Measurements from ENCODE around the gene UBE2L5. TPM values are rescaled to one million over a fixed set of nuclear protein-coding genes. Genes with fewer than 3 reads are reported as not detected.

Gene UBE2L5
- total and polyA plus RNA-seq, 4 experiments from 2014 or later: not detected

- peaks cover 23% of the 10 kb centered on the region for H3K4me1 ChIP-seq (ENCODE audit: insufficient read depth, low read length)
- no peaks in the 10 kb centered on the region for H3K27me3 ChIP-seq (ENCODE audit: insufficient read depth, low read length)
- no peak overlapping the region for H3K27ac ChIP-seq (ENCODE audit: low read depth, low read length)
- H3K4me1 Mint-ChIP-seq: peaks cover 18 to 55% (median 40%) of the 10 kb centered on the region in 4 donors
- POLR2A ChIA-PET (ENCODE audit: partially characterized antibody): interaction anchor here (0.6 to 2.9 kb wide), 4 partner anchors 36 to 52 kb away, joined by 3 to 9 read pairs (median 4); no protein-coding TSS in a partner anchor
- H3K4me3 ChIP-seq (ENCODE audit: low read length in 2 of 2): no peak overlapping the region
- no peaks in the 10 kb centered on the region for H3K27me3 Mint-ChIP-seq
- intact Hi-C loops (cut with micrococcal nuclease): no loop called here
- no peaks in the 10 kb centered on the region for H3K9me3 Mint-ChIP-seq
- H3K27ac Mint-ChIP-seq: peak overlapping the region in 4 of 7 donors; percentile 24 to 81 (median 67)
- no peaks in the 10 kb centered on the region for H3K36me3 ChIP-seq (ENCODE audit: insufficient read depth, low read length)
- no peak for DNase-seq
- CTCF ChIA-PET (ENCODE audit: partially characterized antibody): interaction anchor here (1.1 to 9.8 kb wide), 2 partner anchors 19 to 40 kb away, joined by 4 to 103 read pairs; no protein-coding TSS in a partner anchor
- H3K4me3 Mint-ChIP-seq: no peak overlapping the region
- no peaks in the 10 kb centered on the region for H3K36me3 Mint-ChIP-seq
- H3K9me3 ChIP-seq (ENCODE audit: control insufficient read depth in 1 of 2, low read length in 2 of 2): no peaks in the 10 kb centered on the region
Measured at GRCh38 chr13:30412346-30412745, 9.9 kb upstream of the UBE2L5 start.

- Histone ChIP-seq H3K9me3 (ENCODE audit: control insufficient read depth in 1 of 2, low read length in 2 of 2) (no peaks in the 10 kb centered on the region), H3K4me3 (ENCODE audit: low read length in 2 of 2) (no peak overlapping the region), H3K36me3 (ENCODE audit: insufficient read depth, low read length) (no peaks in the 10 kb centered on the region), H3K27ac (ENCODE audit: low read depth, low read length) (no peak overlapping the region), H3K27me3 (ENCODE audit: insufficient read depth, low read length) (no peaks in the 10 kb centered on the region), H3K4me1 (ENCODE audit: insufficient read depth, low read length) (peaks cover 15% of the 10 kb centered on the region)
- peak overlapping the region in 1 of 7 donors; percentile 73 for H3K27ac Mint-ChIP-seq
- no peak for DNase-seq
- no peaks in the 10 kb centered on the region for H3K27me3 Mint-ChIP-seq
- POLR2A ChIA-PET (ENCODE audit: partially characterized antibody): interaction anchor here (0.9 to 2.9 kb wide), 3 partner anchors 8 to 41 kb away, joined by 4 to 9 read pairs (median 4); partner anchors contain the start of gene UBE2L5
- no peaks in the 10 kb centered on the region for H3K9me3 Mint-ChIP-seq
- H3K4me3 Mint-ChIP-seq: no peak overlapping the region
- H3K4me1 Mint-ChIP-seq: peaks cover 16 to 42% (median 32%) of the 10 kb centered on the region in 4 donors
- H3K36me3 Mint-ChIP-seq: no peaks in the 10 kb centered on the region
- CTCF ChIA-PET (ENCODE audit: partially characterized antibody): interaction anchor here (0.9 to 9.8 kb wide), 2 partner anchors 11 to 41 kb away, joined by 3 to 103 read pairs; no protein-coding TSS in a partner anchor
- intact Hi-C loops (cut with micrococcal nuclease): no loop called here
Measured at GRCh38 chr13:30413842-30414241, 8.5 kb upstream of the UBE2L5 start.

- Mint-ChIP-seq H3K27ac (peak overlapping the region in 4 of 7 donors; percentile 28 to 85 (median 64)), H3K9me3 (no peaks in the 10 kb centered on the region), H3K36me3 (no peaks in the 10 kb centered on the region), H3K4me1 (peaks cover 8 to 31% (median 23%) of the 10 kb centered on the region in 4 donors), H3K4me3 (peak overlapping the region in 6 of 8 donors; percentile 10 to 51 (median 42)), H3K27me3 (no peaks in the 10 kb centered on the region)
- no peaks in the 10 kb centered on the region for H3K36me3 ChIP-seq (ENCODE audit: insufficient read depth, low read length)
- intact Hi-C loops (cut with micrococcal nuclease): no loop called here
- no peaks in the 10 kb centered on the region for H3K9me3 ChIP-seq (ENCODE audit: control insufficient read depth in 1 of 2, low read length in 2 of 2)
- H3K4me3 ChIP-seq (ENCODE audit: low read length in 2 of 2): no peak overlapping the region
- peak in 2 of 5 donors; percentile 30 to 50 for DNase-seq
- ChIA-PET POLR2A (ENCODE audit: partially characterized antibody) (interaction anchor here (0.7 to 2.4 kb wide), 4 partner anchors 20 to 50 kb away, joined by 3 to 10 read pairs (median 6); partner anchors contain the start of gene HMGB1), CTCF (ENCODE audit: partially characterized antibody) (interaction anchor here (0.5 to 3.5 kb wide), 3 partner anchors 9 to 41 kb away, joined by 3 to 19 read pairs (median 3); no protein-coding TSS in a partner anchor)
- H3K27ac ChIP-seq (ENCODE audit: low read depth, low read length): no peak overlapping the region
- H3K4me1 ChIP-seq (ENCODE audit: insufficient read depth, low read length): peaks cover 9% of the 10 kb centered on the region
- no peaks in the 10 kb centered on the region for H3K27me3 ChIP-seq (ENCODE audit: insufficient read depth, low read length)
Measured at GRCh38 chr13:30415430-30416030, 6.8 kb upstream of the UBE2L5 start.

GRCh38 chr13:30416471-30416870 is 5.8 kb upstream of the UBE2L5 start:
- peak overlapping the region in 1 of 8 donors; percentile 11 for H3K4me3 Mint-ChIP-seq
- Histone ChIP-seq H3K4me1 (ENCODE audit: insufficient read depth, low read length) (peaks cover 16% of the 10 kb centered on the region), H3K9me3 (ENCODE audit: control insufficient read depth in 1 of 2, low read length in 2 of 2) (no peaks in the 10 kb centered on the region), H3K4me3 (ENCODE audit: low read length in 2 of 2) (no peak overlapping the region), H3K36me3 (ENCODE audit: insufficient read depth, low read length) (no peaks in the 10 kb centered on the region), H3K27me3 (ENCODE audit: insufficient read depth, low read length) (no peaks in the 10 kb centered on the region), H3K27ac (ENCODE audit: low read depth, low read length) (no peak overlapping the region)
- H3K36me3 Mint-ChIP-seq: no peaks in the 10 kb centered on the region
- intact Hi-C loops (cut with micrococcal nuclease): no loop called here
- H3K4me1 Mint-ChIP-seq: peaks cover 14 to 38% (median 30%) of the 10 kb centered on the region in 4 donors
- no peak overlapping the region for H3K27ac Mint-ChIP-seq
- ChIA-PET POLR2A (ENCODE audit: partially characterized antibody) (interaction anchor here (0.6 to 2.4 kb wide), 4 partner anchors 21 to 195 kb away, joined by 3 to 10 read pairs (median 6); partner anchors contain the start of gene HMGB1), CTCF (ENCODE audit: partially characterized antibody) (interaction anchor here (3.5 kb wide), 1 partner anchor 9 kb away, joined by 19 read pairs; no protein-coding TSS in a partner anchor)
- no peaks in the 10 kb centered on the region for H3K9me3 Mint-ChIP-seq
- H3K27me3 Mint-ChIP-seq: no peaks in the 10 kb centered on the region
- no peak for DNase-seq

GRCh38 chr13:30418075-30418716 is 4.1 kb upstream of the UBE2L5 start:
- Histone ChIP-seq H3K27me3 (ENCODE audit: insufficient read depth, low read length) (no peaks in the 10 kb centered on the region), H3K27ac (ENCODE audit: low read depth, low read length) (no peak overlapping the region), H3K4me1 (ENCODE audit: insufficient read depth, low read length) (peaks cover 24% of the 10 kb centered on the region), H3K4me3 (ENCODE audit: low read length in 2 of 2) (no peak overlapping the region), H3K9me3 (ENCODE audit: control insufficient read depth in 1 of 2, low read length in 2 of 2) (no peaks in the 10 kb centered on the region), H3K36me3 (ENCODE audit: insufficient read depth, low read length) (no peaks in the 10 kb centered on the region)
- H3K4me1 Mint-ChIP-seq: peaks cover 18 to 40% (median 30%) of the 10 kb centered on the region in 4 donors
- no peak overlapping the region for H3K4me3 Mint-ChIP-seq
- intact Hi-C loops (cut with micrococcal nuclease): no loop called here
- H3K27ac Mint-ChIP-seq: peak overlapping the region in 3 of 7 donors; percentile 1 to 85 (median 27)
- no peak for DNase-seq
- H3K9me3 Mint-ChIP-seq: no peaks in the 10 kb centered on the region
- ChIA-PET CTCF (ENCODE audit: partially characterized antibody) (interaction anchor here (0.9 to 3.5 kb wide), 4 partner anchors 10 to 285 kb away, joined by 3 to 19 read pairs (median 8); partner anchors contain the start of gene KATNAL1), POLR2A (ENCODE audit: partially characterized antibody) (interaction anchor here (0.6 to 2.8 kb wide), 7 partner anchors 24 to 73 kb away, joined by 3 to 15 read pairs (median 5); no protein-coding TSS in a partner anchor)
- H3K27me3 Mint-ChIP-seq: no peaks in the 10 kb centered on the region
- H3K36me3 Mint-ChIP-seq: peaks cover 0 to 3% of the 10 kb centered on the region in 2 donors

GRCh38 chr13:30418717-30419459 is 3.4 kb upstream of the UBE2L5 start:
- ChIA-PET POLR2A (ENCODE audit: partially characterized antibody) (interaction anchor here (0.6 to 2.8 kb wide), 9 partner anchors 11 to 152 kb away, joined by 3 to 15 read pairs (median 4); no protein-coding TSS in a partner anchor), CTCF (ENCODE audit: partially characterized antibody) (interaction anchor here (0.8 to 1.9 kb wide), 4 partner anchors 11 to 286 kb away, joined by 3 to 11 read pairs (median 4); partner anchors contain the start of gene KATNAL1)
- no peak overlapping the region for H3K27ac ChIP-seq (ENCODE audit: low read depth, low read length)
- H3K9me3 ChIP-seq (ENCODE audit: control insufficient read depth in 1 of 2, low read length in 2 of 2): no peaks in the 10 kb centered on the region
- peaks cover 28% of the 10 kb centered on the region for H3K4me1 ChIP-seq (ENCODE audit: insufficient read depth, low read length)
- Mint-ChIP-seq H3K36me3 (peaks cover 0 to 3% of the 10 kb centered on the region in 2 donors), H3K27ac (peak overlapping the region in 5 of 7 donors; percentile 1 to 85 (median 63)), H3K4me3 (peak overlapping the region in 1 of 8 donors; percentile 25), H3K9me3 (no peaks in the 10 kb centered on the region), H3K27me3 (no peaks in the 10 kb centered on the region), H3K4me1 (peaks cover 20 to 37% (median 30%) of the 10 kb centered on the region in 4 donors)
- H3K4me3 ChIP-seq (ENCODE audit: low read length in 2 of 2): no peak overlapping the region
- H3K27me3 ChIP-seq (ENCODE audit: insufficient read depth, low read length): no peaks in the 10 kb centered on the region
- no peak for DNase-seq
- no peaks in the 10 kb centered on the region for H3K36me3 ChIP-seq (ENCODE audit: insufficient read depth, low read length)
- intact Hi-C loops (cut with micrococcal nuclease): no loop called here
